ENCODE results near the gene MYPOP.

GRCh38 chr19:45919678-45920077, 17.3 kb upstream of the MYPOP start:
- no peak for TF ChIP-seq CTCF (IDR thresholded peaks at IDR 0.05)
- TF ChIP-seq POLR2A (IDR thresholded peaks at IDR 0.05): no peak

Data from heart left ventricle (tissue), 13 donors.